K562 (cell line): ENCODE data around the gene ZNHIT2. TPM values are rescaled to one million over a fixed set of nuclear protein-coding genes. Genes with fewer than 3 reads are reported as not detected.

Source experiments
- ATAC-seq: fragments of 200-7000 bp; cut with Tn5 transposase; 3 replicates; pipeline ENCODE4 v1.9.1; 2020; ENCODE audit warnings: moderate library complexity
- BruUV-seq: library from RNA; stranded (reverse); fragments of 400-500 nt; replicated peaks from 2 replicates; lab custom pipeline; 2021; lab: Mats Ljungman, UMichigan
- CTCF ChIA-PET: fragments of 300-600 bp; formaldehyde crosslinking; extraction: SDS; loops from one replicate; lab custom pipeline; 2021; ENCODE audit warnings: low intra/inter-chr PET ratio; lab: Yijun Ruan, JAX
- POLR2A ChIA-PET: fragments of 300-600, 350-650 bp; sonication (Branson Sonifier 250); formaldehyde crosslinking; extraction: SDS; loops from one replicate; lab custom pipeline; 2021; ENCODE audit warnings: antibody characterized with exemption, inconsistent platforms; lab: Yijun Ruan, JAX
- DNase-seq, 4 experiments: peaks; one replicate each; pipeline versions ENCODE4 v3.0.0 to v3.0.0-alpha.2; 2011 to 2018; ENCODE audit warnings: low spot score in 3 of 4, mixed read lengths in 3 of 4; ENCODE audit errors: extremely low read depth in 1 of 4
- FAIRE-seq: peaks from 2 replicates; lab custom pipeline; 2011; peaks lifted over from hg19 to GRCh38; lab: Jason Lieb, UNC
- H2AFZ ChIP-seq: 2 replicates; pipeline ENCODE4 v1.6.0; 2011; ENCODE audit warnings: low read depth, low read length, control low read depth, inconsistent platforms
- H3K27ac ChIP-seq: fragments of 200-600 bp; 3 replicates; pipeline ENCODE4 v1.8.0; 2011; ENCODE audit warnings: low read depth, mild to moderate bottlenecking, control low read depth, inconsistent platforms, low read length, moderate library complexity, mixed read lengths; ENCODE audit errors: extremely low read depth
- H3K27me3 ChIP-seq, 2 experiments: fragments of 300-600 bp in 1 of 2; 2 replicates in 1 of 2; 3 replicates in 1 of 2; pipeline versions ENCODE4 v1.6.0 to v1.8.0; 2011; ENCODE audit warnings: inconsistent platforms in 2 of 2, low read length in 2 of 2, mild to moderate bottlenecking in 1 of 2, mixed read lengths in 1 of 2, moderate library complexity in 1 of 2; ENCODE audit not compliant: control insufficient read depth in 2 of 2, insufficient read depth in 2 of 2
- H3K36me3 ChIP-seq: fragments of 300-600 bp; 3 replicates; pipeline ENCODE4 v1.8.0; 2011; ENCODE audit warnings: mild to moderate bottlenecking, low read length, inconsistent platforms; ENCODE audit not compliant: control insufficient read depth, insufficient read depth
- H3K4me1 ChIP-seq, 2 experiments: fragments of 200-600 bp in 1 of 2; replicated peaks in 1 of 2; 2 replicates in 1 of 2; 3 replicates in 1 of 2; pipeline versions ENCODE4 v1.5.1 to v1.8.0; 2011; ENCODE audit warnings: inconsistent platforms in 2 of 2, low read length in 2 of 2, mild to moderate bottlenecking in 1 of 2, mixed read lengths in 1 of 2, moderate library complexity in 1 of 2; ENCODE audit not compliant: control insufficient read depth in 2 of 2, insufficient read depth in 2 of 2
- H3K4me2 ChIP-seq: 2 replicates; pipeline ENCODE4 v1.6.1; 2011; ENCODE audit warnings: low read length, control low read depth, inconsistent platforms, mixed read lengths; ENCODE audit not compliant: insufficient read depth
- H3K4me3 ChIP-seq: fragments of 200-600 bp; sonication (generic), shearing (Covaris generic); 2 replicates; pipeline ENCODE4 v1.5.1; 2016; ENCODE audit warnings: control low read depth, inconsistent platforms
- H3K79me2 ChIP-seq: fragments of 200-600 bp; 3 replicates; pipeline ENCODE4 v1.8.0; 2011; ENCODE audit warnings: low read length, inconsistent platforms; ENCODE audit not compliant: control insufficient read depth, insufficient read depth
- H3K9ac ChIP-seq, 2 experiments: 2 replicates each; pipeline versions ENCODE4 v1.6.0 to v1.6.1; 2011; ENCODE audit warnings: low read depth in 2 of 2, low read length in 2 of 2, control low read depth in 1 of 2, inconsistent platforms in 1 of 2, mild to moderate bottlenecking in 1 of 2, mixed read lengths in 1 of 2; ENCODE audit not compliant: insufficient read depth in 1 of 2
- H3K9me1 ChIP-seq: one replicate; pipeline ENCODE4 v1.6.0; 2011; ENCODE audit warnings: inconsistent platforms, mild to moderate bottlenecking, low read length, moderate library complexity; ENCODE audit not compliant: control insufficient read depth, insufficient read depth
- H3K9me3 ChIP-seq: replicated peaks from 2 replicates; pipeline ENCODE4 v1.5.1; 2011; ENCODE audit warnings: low read depth, low read length, inconsistent platforms; ENCODE audit not compliant: control insufficient read depth, insufficient read depth
- H4K20me1 ChIP-seq: replicated peaks from 2 replicates; pipeline ENCODE4 v1.6.1; 2011; ENCODE audit warnings: low read length, inconsistent platforms, mixed read lengths; ENCODE audit not compliant: control insufficient read depth, insufficient read depth
- ELF1 ChIP-seq: fragments of 200-800 bp; sonication (Bioruptor generic); IDR thresholded peaks from 2 replicates; pipeline ENCODE4 v1.6.1; 2016; ENCODE audit warnings: missing genetic modification characterization, missing compliant biosample characterization
- KDM2B ChIP-seq: fragments of 250-450 bp; sonication (Bioruptor Pico); IDR thresholded peaks from 2 replicates; pipeline ENCODE4 v1.8.0; 2021; ENCODE audit warnings: mild to moderate bottlenecking, moderate library complexity
- OTX1 ChIP-seq: fragments of 450-650 bp; formaldehyde crosslinking; IDR thresholded peaks from 2 replicates; pipeline ENCODE4 v1.4.0; 2022; ENCODE audit warnings: mild to moderate bottlenecking
- PRPF4 ChIP-seq: fragments of 200-400 bp; formaldehyde crosslinking; IDR thresholded peaks from one replicate; pipeline ENCODE4 v1.6.1; 2017; ENCODE audit warnings: low read length, low read depth, mild to moderate bottlenecking; ENCODE audit not compliant: insufficient read depth, poor library complexity, severe bottlenecking
- TRIM24 ChIP-seq, 2 experiments: fragments of 450-650 bp; IDR thresholded peaks; 2 replicates each; pipeline ENCODE4 v1.6.1; 2016
- WGBS: fragments of 100-300 bp; shearing (Covaris generic); methylation state at CpG from one replicate; pipeline ENCODE4 v1.1.6; 2016; ENCODE audit warnings: low coverage, mixed read lengths; ENCODE audit not compliant: insufficient coverage; ENCODE audit errors: missing lambda C conversion rate; 5-methylcytosine and 5-hydroxymethylcytosine counted together
- in situ Hi-C: fragments of 300-500 bp; cut with MboI; formaldehyde crosslinking; loops from 4 replicates; pipeline ENCODE4 v1.15.0; 2018; ENCODE audit warnings: inconsistent platforms, mixed read lengths
- intact Hi-C: fragments of 100-400 bp; cut with micrococcal nuclease; formaldehyde crosslinking; loops from 2 replicates; pipeline ENCODE4 v1.14.2; 2022
- polyA plus RNA-seq, 8 experiments: library from polyadenylated mRNA; depleted of rRNA in 4 of 8; stranded (reverse) in 5 of 8; unstranded in 3 of 8; fragments of >200 nt; fragmentation: Nextera tagmentation in 2 of 8; fragmentation: Illumina TruSeq in 1 of 8; extraction: Ambion mirVana in 2 of 8; extraction: Trizol in 1 of 8; gene quantifications; 2 replicates each; pipeline versions ENCODE4 v1.2.1 to v1.2.3, GENCODE V29; 2011 to 2014; ENCODE audit warnings: inconsistent platforms in 1 of 8, missing spikeins in 1 of 8
- total RNA-seq, 7 experiments: library from RNA; depleted of rRNA in 6 of 7; stranded (reverse); fragments of >200 nt in 6 of 7; fragmentation: Illumina TruSeq in 2 of 7; extraction: Trizol in 2 of 7; gene quantifications; 2 replicates each; pipeline versions ENCODE4 v1.2.1 to v1.2.3, GENCODE V29; 2011 to 2021; ENCODE audit warnings: low replicate concordance in 1 of 7
- TF ChIP-seq, protein P1 (sequence below), 2 experiments: fragments of 450-650 bp; IDR thresholded peaks; 2 replicates each; pipeline ENCODE4 v1.6.1; 2016; ENCODE audit warnings: mild to moderate bottlenecking in 2 of 2, borderline replicate concordance in 1 of 2, low read depth in 1 of 2, moderate library complexity in 1 of 2
- TF ChIP-seq, protein P2 (sequence below): fragments of 250-450 bp; sonication (Bioruptor Pico); IDR thresholded peaks from 2 replicates; pipeline ENCODE4 v1.4.0; 2020
- TF ChIP-seq, protein P3 (sequence below): fragments of 450-650 bp; formaldehyde crosslinking; conservative IDR thresholded peaks from 2 replicates; pipeline ENCODE4 v1.4.0; 2022; ENCODE audit warnings: mild to moderate bottlenecking, missing genetic modification characterization
- TF ChIP-seq, protein P4 (sequence below): fragments of 450-650 bp; conservative IDR thresholded peaks from 2 replicates; pipeline ENCODE4 v1.6.1; 2016; ENCODE audit warnings: missing genetic modification characterization, low read depth, mild to moderate bottlenecking, control low read depth, missing compliant biosample characterization

Gene ZNHIT2
- total and polyA plus RNA-seq, 9 of the 15 experiments (the other 6 are each of a cell fraction or from before 2014, with no cell fraction given), result 0.08 to 39.0 (median 2.5) TPM

DNA sequence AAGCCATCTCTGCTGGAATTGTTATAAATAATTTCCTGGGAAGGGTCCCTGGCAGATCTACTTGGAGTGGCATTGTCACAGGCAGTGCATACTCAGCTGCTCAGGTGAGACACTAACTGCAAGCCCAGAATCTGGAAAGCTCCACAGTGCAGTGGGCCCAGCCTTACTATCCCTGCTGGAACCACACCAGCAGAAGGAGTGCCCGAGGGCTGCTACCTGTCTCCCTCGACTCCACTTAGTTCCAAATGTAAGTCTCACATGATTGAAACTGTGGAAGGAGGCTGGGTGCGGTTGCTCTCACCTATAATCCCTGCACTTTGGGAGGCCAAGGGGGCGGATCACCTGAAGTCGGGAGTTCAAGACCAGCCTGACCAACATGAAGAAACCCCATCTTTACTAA, 31.2 kb upstream of the ZNHIT2 start:
- TF ChIP-seq, protein P1, sequence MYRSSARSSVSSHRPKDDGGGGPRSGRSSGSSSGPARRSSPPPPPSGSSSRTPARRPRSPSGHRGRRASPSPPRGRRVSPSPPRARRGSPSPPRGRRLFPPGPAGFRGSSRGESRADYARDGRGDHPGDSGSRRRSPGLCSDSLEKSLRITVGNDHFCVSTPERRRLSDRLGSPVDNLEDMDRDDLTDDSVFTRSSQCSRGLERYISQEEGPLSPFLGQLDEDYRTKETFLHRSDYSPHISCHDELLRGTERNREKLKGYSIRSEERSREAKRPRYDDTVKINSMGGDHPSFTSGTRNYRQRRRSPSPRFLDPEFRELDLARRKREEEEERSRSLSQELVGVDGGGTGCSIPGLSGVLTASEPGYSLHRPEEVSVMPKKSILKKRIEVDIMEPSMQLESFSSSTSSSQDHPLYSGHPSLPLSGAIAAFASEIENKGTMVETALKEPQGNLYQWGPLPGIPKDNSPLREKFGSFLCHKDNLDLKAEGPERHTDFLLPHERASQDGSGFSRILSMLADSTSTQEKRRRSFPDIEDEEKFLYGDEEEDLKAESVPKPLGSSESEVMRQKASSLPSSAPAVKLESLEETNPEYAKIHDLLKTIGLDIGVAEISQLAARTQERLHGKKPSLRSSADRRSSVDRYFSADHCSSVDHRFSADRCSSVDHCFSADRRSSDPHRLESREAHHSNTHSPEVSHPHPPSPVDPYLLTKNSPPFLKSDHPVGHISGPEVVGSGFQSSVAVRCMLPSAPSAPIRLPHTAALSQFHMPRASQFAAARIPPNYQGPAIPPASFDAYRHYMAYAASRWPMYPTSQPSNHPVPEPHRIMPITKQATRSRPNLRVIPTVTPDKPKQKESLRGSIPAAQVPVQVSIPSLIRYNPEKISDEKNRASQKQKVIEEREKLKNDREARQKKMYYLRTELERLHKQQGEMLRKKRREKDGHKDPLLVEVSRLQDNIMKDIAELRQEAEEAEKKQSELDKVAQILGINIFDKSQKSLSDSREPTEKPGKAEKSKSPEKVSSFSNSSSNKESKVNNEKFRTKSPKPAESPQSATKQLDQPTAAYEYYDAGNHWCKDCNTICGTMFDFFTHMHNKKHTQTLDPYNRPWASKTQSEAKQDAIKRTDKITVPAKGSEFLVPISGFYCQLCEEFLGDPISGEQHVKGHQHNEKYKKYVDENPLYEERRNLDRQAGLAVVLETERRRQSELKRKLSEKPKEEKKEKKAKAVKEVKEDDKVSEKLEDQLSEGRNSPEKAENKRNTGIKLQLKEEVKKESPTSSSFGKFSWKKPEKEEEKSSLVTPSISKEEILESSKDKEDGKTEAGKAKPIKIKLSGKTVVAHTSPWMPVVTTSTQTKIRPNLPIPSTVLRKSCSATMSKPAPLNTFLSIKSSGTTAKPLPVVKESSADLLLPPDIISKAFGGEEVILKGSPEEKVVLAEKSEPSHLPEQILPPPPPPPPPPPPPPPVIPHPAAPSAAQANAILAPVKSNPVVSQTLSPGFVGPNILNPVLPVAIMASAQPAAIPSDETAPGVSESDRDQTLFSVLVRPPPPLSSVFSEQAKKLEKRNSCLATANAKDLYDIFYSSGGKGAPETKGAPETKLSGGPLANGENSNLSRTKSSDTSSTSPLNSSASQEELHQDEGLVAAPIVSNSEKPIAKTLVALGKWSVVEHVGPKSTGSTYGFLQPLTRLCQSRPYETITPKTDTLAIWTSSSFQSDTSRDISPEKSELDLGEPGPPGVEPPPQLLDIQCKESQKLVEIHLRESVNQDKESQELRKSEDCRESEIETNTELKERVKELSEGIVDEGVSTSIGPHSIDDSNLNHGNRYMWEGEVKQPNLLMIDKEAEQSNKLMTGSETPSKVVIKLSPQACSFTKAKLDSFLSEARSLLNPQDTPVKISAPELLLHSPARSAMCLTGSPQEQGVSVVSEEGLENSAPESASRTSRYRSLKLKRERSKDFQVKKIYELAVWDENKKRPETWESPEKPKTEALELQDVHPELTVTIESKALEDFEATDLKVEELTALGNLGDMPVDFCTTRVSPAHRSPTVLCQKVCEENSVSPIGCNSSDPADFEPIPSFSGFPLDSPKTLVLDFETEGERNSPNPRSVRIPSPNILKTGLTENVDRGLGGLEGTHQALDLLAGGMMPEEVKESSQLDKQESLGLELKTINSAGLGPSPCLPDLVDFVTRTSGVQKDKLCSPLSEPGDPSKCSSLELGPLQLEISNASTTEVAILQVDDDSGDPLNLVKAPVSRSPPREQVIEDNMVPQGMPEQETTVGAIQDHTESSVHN (IDR thresholded peaks at IDR 0.05; ENCODE audit: borderline replicate concordance in 1 of 2, low read depth in 1 of 2), result no peak
- TF ChIP-seq OTX1 (CRISPR knock-in tag) (no peak), PRPF4 (no peak), KDM2B (CRISPR knock-in tag) (no peak), TRIM24 (IDR thresholded peaks at IDR 0.05) (no peak), ELF1 (tag) (no peak)
- TF ChIP-seq, protein P2, sequence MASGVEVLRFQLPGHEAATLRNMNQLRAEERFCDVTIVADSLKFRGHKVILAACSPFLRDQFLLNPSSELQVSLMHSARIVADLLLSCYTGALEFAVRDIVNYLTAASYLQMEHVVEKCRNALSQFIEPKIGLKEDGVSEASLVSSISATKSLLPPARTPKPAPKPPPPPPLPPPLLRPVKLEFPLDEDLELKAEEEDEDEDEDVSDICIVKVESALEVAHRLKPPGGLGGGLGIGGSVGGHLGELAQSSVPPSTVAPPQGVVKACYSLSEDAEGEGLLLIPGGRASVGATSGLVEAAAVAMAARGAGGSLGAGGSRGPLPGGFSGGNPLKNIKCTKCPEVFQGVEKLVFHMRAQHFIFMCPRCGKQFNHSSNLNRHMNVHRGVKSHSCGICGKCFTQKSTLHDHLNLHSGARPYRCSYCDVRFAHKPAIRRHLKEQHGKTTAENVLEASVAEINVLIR (CRISPR knock-in tag), result no peak
- TF ChIP-seq, protein P3, sequence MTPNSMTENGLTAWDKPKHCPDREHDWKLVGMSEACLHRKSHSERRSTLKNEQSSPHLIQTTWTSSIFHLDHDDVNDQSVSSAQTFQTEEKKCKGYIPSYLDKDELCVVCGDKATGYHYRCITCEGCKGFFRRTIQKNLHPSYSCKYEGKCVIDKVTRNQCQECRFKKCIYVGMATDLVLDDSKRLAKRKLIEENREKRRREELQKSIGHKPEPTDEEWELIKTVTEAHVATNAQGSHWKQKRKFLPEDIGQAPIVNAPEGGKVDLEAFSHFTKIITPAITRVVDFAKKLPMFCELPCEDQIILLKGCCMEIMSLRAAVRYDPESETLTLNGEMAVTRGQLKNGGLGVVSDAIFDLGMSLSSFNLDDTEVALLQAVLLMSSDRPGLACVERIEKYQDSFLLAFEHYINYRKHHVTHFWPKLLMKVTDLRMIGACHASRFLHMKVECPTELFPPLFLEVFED, result no peak
- TF ChIP-seq, protein P4, sequence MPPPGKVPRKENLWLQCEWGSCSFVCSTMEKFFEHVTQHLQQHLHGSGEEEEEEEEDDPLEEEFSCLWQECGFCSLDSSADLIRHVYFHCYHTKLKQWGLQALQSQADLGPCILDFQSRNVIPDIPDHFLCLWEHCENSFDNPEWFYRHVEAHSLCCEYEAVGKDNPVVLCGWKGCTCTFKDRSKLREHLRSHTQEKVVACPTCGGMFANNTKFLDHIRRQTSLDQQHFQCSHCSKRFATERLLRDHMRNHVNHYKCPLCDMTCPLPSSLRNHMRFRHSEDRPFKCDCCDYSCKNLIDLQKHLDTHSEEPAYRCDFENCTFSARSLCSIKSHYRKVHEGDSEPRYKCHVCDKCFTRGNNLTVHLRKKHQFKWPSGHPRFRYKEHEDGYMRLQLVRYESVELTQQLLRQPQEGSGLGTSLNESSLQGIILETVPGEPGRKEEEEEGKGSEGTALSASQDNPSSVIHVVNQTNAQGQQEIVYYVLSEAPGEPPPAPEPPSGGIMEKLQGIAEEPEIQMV (tag), result no peak
- Histone ChIP-seq H3K9ac (no peak overlapping the region), H3K27ac (no peak overlapping the region), H3K9me1 (no peaks in the 10 kb centered on the region), H3K4me2 (no peak overlapping the region), H4K20me1 (no peaks in the 10 kb centered on the region), H3K27me3 (no peaks in the 10 kb centered on the region), H3K4me3 (no peak overlapping the region), H2AFZ (no peak overlapping the region), H3K4me1 (peaks cover 20 to 26% of the 10 kb centered on the region in 2 experiments), H3K9me3 (no peaks in the 10 kb centered on the region; the same call in 1 of the 2 replicates), H3K36me3 (no peaks in the 10 kb centered on the region), H3K79me2 (no peaks in the 10 kb centered on the region)
- DNase-seq, result no peak
- ChIA-PET POLR2A (interaction anchor here (1.1 to 7.6 kb wide), 4 partner anchors 10 to 22 kb away, joined by 3 to 75 read pairs (median 5); partner anchors contain the start of genes SPDYC and SYVN1), CTCF (no interaction called here)
- WGBS, result 76% methylated on average over 5 of the region's 5 CpGs
- in situ Hi-C loops, result no loop called here
- no peak for ATAC-seq
- intact Hi-C loops, result no loop called here
- no peak for FAIRE-seq
- BruUV-seq, result no TSS peak
